ENCODE measurements around the gene BLACAT1. TPM values are rescaled to one million over a fixed set of nuclear protein-coding genes. Genes with fewer than 3 reads are reported as not detected.
"Not testable (repeated sequence)": the region's sequence is repeated elsewhere in the genome, so short reads cannot be mapped to it uniquely, and the experiment has no call there.

Gene BLACAT1
- total RNA-seq, 3 donors from 2014 or later = 0.14 to 0.46 (median 0.19) TPM

DNA sequence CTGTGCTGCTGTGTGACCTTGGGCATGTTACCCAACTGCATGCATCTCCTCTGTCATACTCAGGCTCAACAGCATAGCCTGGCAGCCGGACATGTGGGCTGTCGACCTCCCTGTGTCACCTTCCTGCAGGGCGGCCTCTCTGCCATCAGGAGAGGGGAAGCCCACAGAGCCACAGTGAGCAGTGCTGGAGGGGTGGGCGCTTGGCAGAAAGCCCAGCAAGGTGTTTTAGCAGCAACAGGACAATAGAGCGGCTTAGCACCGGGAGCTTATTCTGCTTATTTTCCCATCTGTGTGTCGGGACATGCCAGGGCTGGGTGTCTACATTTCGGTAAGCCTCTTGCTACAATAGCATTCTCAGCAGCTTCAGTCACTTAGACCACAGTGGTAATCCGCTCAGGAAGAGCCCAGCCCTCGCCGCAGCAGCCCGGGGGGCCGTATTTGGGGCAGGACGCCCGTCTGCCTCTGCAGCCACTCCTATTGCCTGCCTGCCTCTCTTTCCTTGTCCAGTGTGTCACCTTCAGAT, 25.8 kb upstream of the BLACAT1 start:
- H3K4me1 ChIP-seq (ENCODE audit: low read depth) = peaks cover 4% of the 10 kb centered on the region
- DNase-seq (no peak), ATAC-seq (no peak)
- H3K4me3 ChIP-seq = no peak overlapping the region
- H3K9me3 ChIP-seq = no peaks in the 10 kb centered on the region
- TF ChIP-seq, protein P1, sequence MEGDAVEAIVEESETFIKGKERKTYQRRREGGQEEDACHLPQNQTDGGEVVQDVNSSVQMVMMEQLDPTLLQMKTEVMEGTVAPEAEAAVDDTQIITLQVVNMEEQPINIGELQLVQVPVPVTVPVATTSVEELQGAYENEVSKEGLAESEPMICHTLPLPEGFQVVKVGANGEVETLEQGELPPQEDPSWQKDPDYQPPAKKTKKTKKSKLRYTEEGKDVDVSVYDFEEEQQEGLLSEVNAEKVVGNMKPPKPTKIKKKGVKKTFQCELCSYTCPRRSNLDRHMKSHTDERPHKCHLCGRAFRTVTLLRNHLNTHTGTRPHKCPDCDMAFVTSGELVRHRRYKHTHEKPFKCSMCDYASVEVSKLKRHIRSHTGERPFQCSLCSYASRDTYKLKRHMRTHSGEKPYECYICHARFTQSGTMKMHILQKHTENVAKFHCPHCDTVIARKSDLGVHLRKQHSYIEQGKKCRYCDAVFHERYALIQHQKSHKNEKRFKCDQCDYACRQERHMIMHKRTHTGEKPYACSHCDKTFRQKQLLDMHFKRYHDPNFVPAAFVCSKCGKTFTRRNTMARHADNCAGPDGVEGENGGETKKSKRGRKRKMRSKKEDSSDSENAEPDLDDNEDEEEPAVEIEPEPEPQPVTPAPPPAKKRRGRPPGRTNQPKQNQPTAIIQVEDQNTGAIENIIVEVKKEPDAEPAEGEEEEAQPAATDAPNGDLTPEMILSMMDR (IDR thresholded peaks at IDR 0.05) = no peak
- intact Hi-C loops (cut with DNase I, micrococcal nuclease) = no loop called here
- H3K36me3 ChIP-seq (ENCODE audit: low read depth) = no peaks in the 10 kb centered on the region

DNA sequence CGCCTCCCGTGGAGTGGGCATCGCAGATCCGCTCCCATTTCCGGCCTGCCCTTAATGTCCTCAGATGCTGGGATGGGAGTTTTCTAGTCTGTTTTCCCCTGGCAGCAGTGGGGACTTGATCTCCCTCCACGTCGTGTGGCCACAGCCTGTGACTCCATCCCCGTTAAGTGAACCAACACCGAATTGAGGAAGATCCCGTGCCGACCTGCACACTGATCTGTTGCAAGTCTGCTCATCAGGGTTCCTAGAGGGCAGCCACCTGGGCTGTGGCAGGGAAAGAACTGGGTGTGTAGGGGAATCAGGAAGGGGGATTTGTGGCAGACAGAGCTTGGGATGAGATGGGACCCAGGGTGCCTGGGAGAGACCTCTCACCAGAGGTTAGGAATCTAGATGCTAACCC, 25.4 kb upstream of the BLACAT1 start:
- intact Hi-C loops (cut with DNase I, micrococcal nuclease) = no loop called here
- Histone ChIP-seq H3K36me3 (ENCODE audit: low read depth) (no peaks in the 10 kb centered on the region), H3K9me3 (no peaks in the 10 kb centered on the region), H3K4me3 (no peak overlapping the region), H3K4me1 (ENCODE audit: low read depth) (peaks cover 4% of the 10 kb centered on the region)
- TF ChIP-seq, protein P1 (IDR thresholded peaks at IDR 0.05) = no peak
- ATAC-seq (no peak), DNase-seq (no peak)

DNA sequence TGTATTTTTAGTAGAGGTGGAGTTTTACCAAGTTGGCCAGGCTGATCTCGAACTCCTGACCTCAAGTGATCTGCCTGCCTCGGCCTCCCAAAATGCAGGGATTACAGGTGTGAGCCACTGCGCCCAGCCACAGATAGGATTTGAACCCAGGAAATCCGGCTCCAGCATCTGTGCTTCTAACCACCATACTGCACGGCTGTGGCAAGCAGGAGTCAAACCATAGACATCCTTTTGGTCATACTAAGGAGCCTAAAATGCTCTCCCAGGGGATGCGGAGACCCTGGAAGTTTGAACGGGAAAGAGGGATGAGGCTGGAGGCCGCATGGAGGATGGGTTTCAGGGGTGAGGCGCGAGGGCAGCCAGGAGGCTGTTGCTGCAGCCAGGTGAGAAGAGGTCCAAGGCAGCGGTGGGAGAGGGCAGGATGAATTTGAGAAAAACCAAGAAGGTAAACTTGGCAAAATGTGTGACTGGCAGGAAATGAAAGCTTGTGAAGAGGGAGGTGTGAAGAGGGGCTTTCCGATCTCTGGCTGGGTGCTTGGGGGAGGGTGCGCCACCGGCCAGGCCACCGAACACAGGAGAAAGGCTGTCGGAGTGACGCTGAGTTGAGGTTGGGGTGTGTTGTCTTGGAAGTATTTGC, 24.6 kb upstream of the BLACAT1 start:
- Histone ChIP-seq H3K36me3 (ENCODE audit: low read depth) (no peaks in the 10 kb centered on the region), H3K4me1 (ENCODE audit: low read depth) (peaks cover 4% of the 10 kb centered on the region), H3K4me3 (no peak overlapping the region), H3K9me3 (no peaks in the 10 kb centered on the region)
- ATAC-seq (no peak), DNase-seq (no peak)
- TF ChIP-seq, protein P1 (IDR thresholded peaks at IDR 0.05) = no peak
- intact Hi-C loops (cut with DNase I, micrococcal nuclease) = no loop called here

DNA sequence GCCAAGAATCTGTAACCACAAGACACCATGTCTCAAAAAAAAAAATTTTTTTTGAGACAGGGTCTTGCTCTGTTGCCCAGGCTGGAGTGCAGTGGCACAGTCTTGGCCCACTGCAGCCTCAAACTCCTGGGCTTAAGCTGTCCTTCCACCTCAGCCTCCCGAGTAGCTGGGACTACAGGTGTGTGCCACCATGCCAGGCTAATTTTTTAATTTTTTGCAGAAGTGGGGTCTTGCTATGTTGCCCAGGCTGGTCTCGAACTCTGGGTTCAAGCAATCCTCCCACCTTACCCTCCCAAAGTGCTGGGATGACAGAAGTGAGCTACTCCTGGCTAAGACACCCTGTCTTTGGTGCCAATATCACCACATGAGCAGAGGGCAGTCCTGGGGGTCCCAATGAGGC, 23.1 kb upstream of the BLACAT1 start:
- not testable (repeated sequence) for ATAC-seq; DNase-seq; H3K4me3 ChIP-seq; H3K9me3 ChIP-seq; H3K4me1 ChIP-seq (ENCODE audit: low read depth); H3K36me3 ChIP-seq (ENCODE audit: low read depth)
- intact Hi-C loops (cut with DNase I, micrococcal nuclease) = loop anchor here in 1 of 2 donors (5.0 kb wide), 1 partner anchor 137 kb away; no protein-coding TSS in a partner anchor

DNA sequence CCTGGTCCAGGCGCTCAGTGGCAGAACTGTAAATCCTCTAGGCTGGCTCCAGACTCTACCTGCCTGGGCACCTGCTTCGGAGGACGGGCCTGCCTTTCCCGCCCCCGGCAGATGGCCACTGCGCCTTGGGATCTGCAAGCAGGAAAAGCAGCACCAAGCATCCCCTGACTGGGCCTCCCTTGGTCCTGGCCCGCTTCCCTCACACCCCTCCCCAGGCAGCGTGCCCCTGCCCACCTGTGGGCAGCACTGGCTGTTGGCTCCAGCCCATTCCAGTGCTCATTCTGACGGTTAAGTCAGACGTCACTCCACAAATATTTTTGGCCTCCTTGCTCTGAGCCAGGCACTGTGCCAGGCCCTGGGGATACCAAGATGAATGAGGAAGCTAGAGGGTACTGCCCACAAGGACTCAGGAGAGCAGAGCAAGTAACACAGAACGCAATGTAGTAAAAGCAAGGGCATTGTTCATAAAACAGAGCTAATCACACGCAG, 22.0 kb upstream of the BLACAT1 start:
- Histone ChIP-seq H3K4me3 (no peak overlapping the region), H3K9me3 (no peaks in the 10 kb centered on the region), H3K4me1 (ENCODE audit: low read depth) (peaks cover 4% of the 10 kb centered on the region), H3K36me3 (ENCODE audit: low read depth) (no peaks in the 10 kb centered on the region)
- DNase-seq (peak; percentile 60 to 79 (median 79)), ATAC-seq (peak; percentile 89)
- intact Hi-C loops (cut with DNase I, micrococcal nuclease) = loop anchor here in 1 of 2 donors (5.0 kb wide), 1 partner anchor 136 kb away; no protein-coding TSS in a partner anchor
- TF ChIP-seq, protein P1 (IDR thresholded peaks at IDR 0.05) = no peak

DNA sequence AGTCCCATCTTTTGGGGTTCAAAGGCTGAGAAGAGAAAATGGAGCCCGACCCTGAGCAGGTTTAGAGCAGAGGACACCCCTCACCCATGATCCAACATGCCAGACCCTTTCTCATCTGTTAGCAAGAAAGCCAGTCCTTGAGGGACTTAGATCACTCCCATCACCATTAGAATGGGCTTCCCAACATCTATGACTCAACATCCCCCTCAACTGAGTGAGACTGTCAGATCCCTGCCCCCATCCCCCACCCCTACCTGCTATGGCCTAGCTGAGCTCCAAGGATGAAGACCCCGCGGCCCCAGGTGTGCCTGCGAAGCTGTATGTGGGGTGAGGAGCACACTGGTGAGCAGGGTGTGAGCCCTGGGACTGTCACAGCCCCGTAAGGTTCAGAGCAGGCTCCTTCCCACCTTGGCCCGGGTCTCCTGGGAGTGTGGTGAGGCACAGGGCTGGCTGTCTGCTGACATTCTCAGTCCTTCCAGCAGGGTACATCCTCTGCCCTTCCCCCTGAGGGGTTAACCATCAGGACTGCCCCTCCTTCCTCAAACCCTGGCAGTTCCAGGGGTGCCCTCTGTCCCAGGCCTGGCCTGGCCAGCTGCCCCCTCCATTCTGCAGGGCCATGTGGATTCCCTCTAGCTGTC, 21.4 kb upstream of the BLACAT1 start:
- H3K36me3 ChIP-seq (ENCODE audit: low read depth) = no peaks in the 10 kb centered on the region
- TF ChIP-seq, protein P1 (IDR thresholded peaks at IDR 0.05) = no peak
- DNase-seq = no peak
- H3K4me3 ChIP-seq = no peak overlapping the region
- H3K9me3 ChIP-seq = no peaks in the 10 kb centered on the region
- intact Hi-C loops (cut with DNase I, micrococcal nuclease) = loop anchor here in 1 of 2 donors (5.0 kb wide), 1 partner anchor 135 kb away; no protein-coding TSS in a partner anchor
- peak; percentile 20 for ATAC-seq
- H3K4me1 ChIP-seq (ENCODE audit: low read depth) = peaks cover 4% of the 10 kb centered on the region
